LNCAP (cell line): ENCODE data around the gene TMEM86B.

Source experiments
- TF ChIP-seq, protein P1 (sequence below): fragments of 450-650 bp; IDR thresholded peaks from 2 replicates; pipeline ENCODE4 v1.5.1; 2017; ENCODE audit warnings: mild to moderate bottlenecking

TMEM86B gene

GRCh38 chr19:55232986-55233385 lies 4.4 kb upstream of the TMEM86B start:
- TF ChIP-seq, protein P1, sequence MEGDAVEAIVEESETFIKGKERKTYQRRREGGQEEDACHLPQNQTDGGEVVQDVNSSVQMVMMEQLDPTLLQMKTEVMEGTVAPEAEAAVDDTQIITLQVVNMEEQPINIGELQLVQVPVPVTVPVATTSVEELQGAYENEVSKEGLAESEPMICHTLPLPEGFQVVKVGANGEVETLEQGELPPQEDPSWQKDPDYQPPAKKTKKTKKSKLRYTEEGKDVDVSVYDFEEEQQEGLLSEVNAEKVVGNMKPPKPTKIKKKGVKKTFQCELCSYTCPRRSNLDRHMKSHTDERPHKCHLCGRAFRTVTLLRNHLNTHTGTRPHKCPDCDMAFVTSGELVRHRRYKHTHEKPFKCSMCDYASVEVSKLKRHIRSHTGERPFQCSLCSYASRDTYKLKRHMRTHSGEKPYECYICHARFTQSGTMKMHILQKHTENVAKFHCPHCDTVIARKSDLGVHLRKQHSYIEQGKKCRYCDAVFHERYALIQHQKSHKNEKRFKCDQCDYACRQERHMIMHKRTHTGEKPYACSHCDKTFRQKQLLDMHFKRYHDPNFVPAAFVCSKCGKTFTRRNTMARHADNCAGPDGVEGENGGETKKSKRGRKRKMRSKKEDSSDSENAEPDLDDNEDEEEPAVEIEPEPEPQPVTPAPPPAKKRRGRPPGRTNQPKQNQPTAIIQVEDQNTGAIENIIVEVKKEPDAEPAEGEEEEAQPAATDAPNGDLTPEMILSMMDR, result no peak

DNA sequence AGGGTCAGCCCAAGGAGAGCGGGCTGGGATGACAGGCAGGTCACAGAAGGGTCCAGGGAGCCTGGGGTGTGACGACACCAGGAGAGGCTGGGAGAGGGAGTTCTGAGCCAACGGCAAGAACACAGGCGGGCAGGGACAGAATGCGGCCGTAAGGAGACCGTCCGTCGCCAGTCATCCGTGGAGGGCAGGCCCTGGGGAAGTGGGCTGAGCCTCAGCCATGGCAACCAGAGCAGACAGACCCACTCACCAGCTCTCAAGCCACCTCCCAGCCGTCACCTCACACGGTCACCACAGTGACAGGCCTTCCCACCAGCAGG lies 3.7 kb upstream of the TMEM86B start:
- TF ChIP-seq, protein P1, result no peak

- TF ChIP-seq, protein P1, result no peak
Observed at GRCh38 chr19:55231391-55232285, 3.1 kb upstream of the TMEM86B start.

GRCh38 chr19:55230780-55231179 lies 2.2 kb upstream of the TMEM86B start:
- TF ChIP-seq, protein P1, result no peak

- TF ChIP-seq, protein P1, result no peak
Observed at GRCh38 chr19:55230329-55230728, 1.8 kb upstream of the TMEM86B start.

DNA sequence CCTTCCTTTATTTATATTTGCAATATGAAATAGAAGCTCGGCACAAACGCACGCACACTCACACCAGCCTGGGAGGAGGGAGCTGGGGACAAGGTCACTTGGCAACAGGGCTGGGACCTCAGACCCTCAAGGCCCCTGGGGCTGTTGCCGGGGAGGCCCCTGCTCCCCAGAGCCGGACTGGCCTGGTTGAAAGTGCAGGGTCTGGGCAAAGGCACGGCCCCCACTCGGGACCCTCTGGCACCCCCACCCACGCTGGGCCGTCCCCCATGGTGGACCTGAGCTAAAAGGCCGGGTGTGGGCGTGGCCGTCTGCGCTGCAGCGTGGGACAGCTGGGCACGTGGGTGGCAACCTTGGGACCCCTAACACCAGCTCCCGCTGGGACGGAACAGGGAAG lies 1.2 kb upstream of the TMEM86B start:
- TF ChIP-seq, protein P1, result no peak

- TF ChIP-seq, protein P1, result no peak
Observed at GRCh38 chr19:55229145-55229788, 704 bp upstream of the TMEM86B start.
